Measurements from ENCODE around the gene TULP4. TPM values are rescaled to one million over a fixed set of nuclear protein-coding genes. Genes with fewer than 3 reads are reported as not detected.

The TULP4 gene
- total RNA-seq, 1 donor = 105 TPM

DNA sequence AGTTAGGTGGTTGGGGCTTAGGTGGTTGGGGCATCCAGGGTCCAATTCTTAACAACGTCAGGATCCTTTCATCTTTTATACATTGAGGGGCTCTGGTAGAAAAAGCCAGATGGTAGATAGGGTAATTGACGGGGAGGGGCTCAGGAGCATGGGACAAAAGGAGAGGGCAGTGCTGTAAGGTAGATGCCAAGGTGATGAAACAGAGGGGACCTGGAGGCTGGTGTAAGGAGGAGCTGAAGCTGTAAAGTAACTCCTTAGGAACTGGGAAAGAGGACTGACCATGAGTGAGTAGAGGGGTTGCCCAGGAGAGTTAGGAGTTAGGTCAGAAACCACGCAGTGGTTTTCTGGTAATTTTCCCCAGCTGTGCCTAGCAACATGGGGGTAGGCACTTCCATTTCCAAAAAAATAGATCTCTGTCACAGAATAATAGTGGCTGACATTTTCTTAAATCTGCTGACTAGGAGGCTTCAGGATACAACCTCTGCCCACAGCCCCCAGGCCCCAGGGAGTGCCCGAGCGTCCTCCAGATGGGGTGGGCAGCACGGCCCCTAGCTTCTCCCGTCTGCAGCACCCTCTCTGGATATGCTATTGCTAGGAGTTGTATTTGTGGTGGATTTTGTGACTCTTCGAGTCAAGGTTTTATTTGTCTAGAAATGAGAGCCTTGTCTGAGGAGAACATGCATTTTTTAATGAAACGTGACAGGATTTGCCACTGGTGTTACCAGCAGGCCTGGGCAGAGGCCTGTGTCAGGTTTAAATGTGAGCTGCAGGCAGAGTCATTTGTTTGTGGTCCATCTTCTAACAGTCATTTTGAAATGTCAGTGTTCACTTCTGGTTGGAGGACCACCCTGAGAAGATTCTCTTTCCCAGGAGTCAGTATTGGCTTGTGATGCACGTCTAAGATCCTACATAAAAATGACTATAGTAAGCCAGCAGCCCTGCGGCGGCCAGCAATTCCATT lies 44.6 kb downstream of the TULP4 start:
- Histone ChIP-seq H3K4me3 (ENCODE audit: low read length) (no peak overlapping the region), H3K9me3 (ENCODE audit: low read depth, low read length) (no peaks in the 10 kb centered on the region), H3K27me3 (ENCODE audit: insufficient read depth, low read length) (no peaks in the 10 kb centered on the region), H3K4me1 (ENCODE audit: insufficient read depth, low read length) (peaks cover 9% of the 10 kb centered on the region)

- H3K4me3 ChIP-seq (ENCODE audit: low read length) = no peak overlapping the region
- H3K9me3 ChIP-seq (ENCODE audit: low read depth, low read length) = no peaks in the 10 kb centered on the region
- peaks cover 9% of the 10 kb centered on the region for H3K4me1 ChIP-seq (ENCODE audit: insufficient read depth, low read length)
- H3K27me3 ChIP-seq (ENCODE audit: insufficient read depth, low read length) = no peaks in the 10 kb centered on the region
Observed at GRCh38 chr6:158357570-158358216, 45.4 kb downstream of the TULP4 start.

DNA sequence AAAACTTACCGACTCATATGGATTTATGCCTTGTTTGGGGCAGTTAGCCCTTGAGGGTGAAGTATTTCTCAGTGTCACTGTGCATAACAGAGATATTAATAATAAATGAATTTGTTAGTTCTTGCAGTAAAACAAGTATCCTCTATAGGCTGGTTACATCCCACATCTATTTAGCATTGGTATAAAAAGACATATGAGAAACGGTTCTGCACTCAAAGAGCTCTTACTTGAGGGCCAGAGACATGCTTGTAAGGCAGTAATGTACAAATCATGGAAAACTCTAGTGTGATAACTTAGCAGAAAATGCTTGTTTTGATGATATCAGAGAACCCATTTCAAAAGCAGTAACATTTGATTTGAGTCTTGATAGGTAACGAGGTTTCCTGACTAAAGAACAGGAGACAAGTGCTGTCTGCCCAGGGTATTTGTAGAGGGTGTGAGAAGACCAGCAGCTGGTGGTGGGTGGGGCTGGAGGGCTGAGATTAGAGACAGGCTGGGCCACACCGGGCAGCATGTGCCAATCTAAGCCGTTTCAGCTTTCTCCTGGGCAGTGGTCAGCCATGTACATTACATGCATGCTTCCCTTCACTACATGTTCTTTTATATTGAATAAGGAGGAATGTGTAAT lies 46.3 kb downstream of the TULP4 start:
- Histone ChIP-seq H3K9me3 (ENCODE audit: low read depth, low read length) (no peaks in the 10 kb centered on the region), H3K27me3 (ENCODE audit: insufficient read depth, low read length) (no peaks in the 10 kb centered on the region), H3K4me1 (ENCODE audit: insufficient read depth, low read length) (peaks cover 9% of the 10 kb centered on the region), H3K4me3 (ENCODE audit: low read length) (no peak overlapping the region)

GRCh38 chr6:158361068-158361467 lies 48.8 kb downstream of the TULP4 start:
- H3K27me3 ChIP-seq (ENCODE audit: insufficient read depth, low read length) = no peaks in the 10 kb centered on the region
- peaks cover 9% of the 10 kb centered on the region for H3K4me1 ChIP-seq (ENCODE audit: insufficient read depth, low read length)
- no peaks in the 10 kb centered on the region for H3K9me3 ChIP-seq (ENCODE audit: low read depth, low read length)
- no peak overlapping the region for H3K4me3 ChIP-seq (ENCODE audit: low read length)

- H3K9me3 ChIP-seq (ENCODE audit: low read depth, low read length) = no peaks in the 10 kb centered on the region
- peaks cover 9% of the 10 kb centered on the region for H3K4me1 ChIP-seq (ENCODE audit: insufficient read depth, low read length)
- no peak overlapping the region for H3K4me3 ChIP-seq (ENCODE audit: low read length)
- no peaks in the 10 kb centered on the region for H3K27me3 ChIP-seq (ENCODE audit: insufficient read depth, low read length)
Observed at GRCh38 chr6:158361961-158362669, 49.9 kb downstream of the TULP4 start.

GRCh38 chr6:158366363-158366762 lies 54.1 kb downstream of the TULP4 start:
- Histone ChIP-seq H3K4me1 (ENCODE audit: insufficient read depth, low read length) (no peaks in the 10 kb centered on the region), H3K4me3 (ENCODE audit: low read length) (no peak overlapping the region), H3K27me3 (ENCODE audit: insufficient read depth, low read length) (no peaks in the 10 kb centered on the region), H3K9me3 (ENCODE audit: low read depth, low read length) (no peaks in the 10 kb centered on the region)

- H3K27me3 ChIP-seq (ENCODE audit: insufficient read depth, low read length) = no peaks in the 10 kb centered on the region
- H3K9me3 ChIP-seq (ENCODE audit: low read depth, low read length) = no peaks in the 10 kb centered on the region
- H3K4me1 ChIP-seq (ENCODE audit: insufficient read depth, low read length) = no peaks in the 10 kb centered on the region
- H3K4me3 ChIP-seq (ENCODE audit: low read length) = no peak overlapping the region
Observed at GRCh38 chr6:158367816-158368215, 55.6 kb downstream of the TULP4 start.

DNA sequence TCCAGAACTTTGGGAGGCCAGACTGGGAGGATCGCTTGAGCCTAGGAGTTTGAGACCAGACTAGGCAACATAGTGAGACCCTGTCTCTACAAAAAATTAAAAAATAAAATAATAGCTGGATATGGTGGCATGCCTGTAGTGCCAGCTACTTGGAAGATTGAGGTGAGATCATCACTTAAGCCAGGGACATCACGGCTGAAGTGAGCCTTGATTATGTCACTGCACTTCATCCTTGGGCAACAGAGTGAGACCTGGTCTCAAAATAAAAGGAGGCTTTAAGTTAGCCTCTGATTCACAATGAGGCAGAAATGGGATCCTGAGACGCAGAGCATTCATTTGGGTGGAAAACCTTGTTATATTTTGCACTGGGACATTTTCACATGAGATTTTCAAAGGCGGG lies 57.0 kb downstream of the TULP4 start:
- H3K4me1 ChIP-seq (ENCODE audit: insufficient read depth, low read length) = no peaks in the 10 kb centered on the region

GRCh38 chr6:158370805-158371204 lies 58.5 kb downstream of the TULP4 start:
- Histone ChIP-seq H3K27me3 (ENCODE audit: insufficient read depth, low read length) (no peaks in the 10 kb centered on the region), H3K4me3 (ENCODE audit: low read length) (no peak overlapping the region), H3K9me3 (ENCODE audit: low read depth, low read length) (no peaks in the 10 kb centered on the region), H3K4me1 (ENCODE audit: insufficient read depth, low read length) (no peaks in the 10 kb centered on the region)

More for the DNA sequence above, 57.0 kb downstream of the TULP4 start:
- no peak overlapping the region for H3K4me3 ChIP-seq (ENCODE audit: low read length)
- no peaks in the 10 kb centered on the region for H3K9me3 ChIP-seq (ENCODE audit: low read depth, low read length)
- no peaks in the 10 kb centered on the region for H3K27me3 ChIP-seq (ENCODE audit: insufficient read depth, low read length)

DNA sequence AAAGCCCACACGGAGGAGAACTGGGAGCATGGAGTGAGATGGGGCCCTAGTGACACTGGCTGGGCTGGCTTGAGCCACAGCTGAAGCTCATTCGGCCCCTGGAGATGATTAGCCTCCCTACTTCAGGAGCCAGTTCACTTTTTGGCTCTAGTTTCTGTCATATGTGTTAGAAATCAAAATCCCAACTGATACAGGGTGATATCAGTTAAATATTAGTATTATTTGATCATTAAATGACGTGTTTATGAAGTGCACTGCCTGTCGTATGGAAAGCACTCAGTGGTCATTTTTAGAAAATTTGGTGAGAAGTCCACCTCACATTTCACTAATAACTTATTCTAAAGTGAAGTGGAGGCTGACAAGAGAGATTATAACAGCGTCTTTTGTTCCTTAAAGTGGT lies 59.0 kb downstream of the TULP4 start:
- H3K4me1 ChIP-seq (ENCODE audit: insufficient read depth, low read length) = no peaks in the 10 kb centered on the region

DNA sequence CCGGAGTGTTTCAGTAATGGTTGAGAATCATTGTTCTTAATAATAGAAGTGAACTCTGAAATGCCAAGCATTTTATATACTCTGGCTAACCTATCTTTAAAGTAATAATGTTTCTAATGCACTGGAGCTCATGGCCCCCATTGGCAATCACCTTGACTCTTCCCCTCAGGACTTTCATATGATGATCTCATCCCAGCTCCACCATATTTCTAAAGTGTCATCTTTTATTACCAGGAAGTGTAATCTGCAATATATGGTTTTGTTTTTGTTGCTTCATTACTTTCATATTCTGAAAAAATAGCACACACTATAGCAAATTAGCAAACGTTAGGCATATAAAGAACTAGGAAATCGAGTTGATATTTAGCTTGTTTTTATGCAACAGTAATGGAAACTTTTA lies 60.3 kb downstream of the TULP4 start:
- Histone ChIP-seq H3K9me3 (ENCODE audit: low read depth, low read length) (no peaks in the 10 kb centered on the region), H3K4me1 (ENCODE audit: insufficient read depth, low read length) (no peaks in the 10 kb centered on the region), H3K4me3 (ENCODE audit: low read length) (no peak overlapping the region), H3K27me3 (ENCODE audit: insufficient read depth, low read length) (no peaks in the 10 kb centered on the region)

More for the DNA sequence above, 59.0 kb downstream of the TULP4 start:
- Histone ChIP-seq H3K4me3 (ENCODE audit: low read length) (no peak overlapping the region), H3K27me3 (ENCODE audit: insufficient read depth, low read length) (no peaks in the 10 kb centered on the region), H3K9me3 (ENCODE audit: low read depth, low read length) (no peaks in the 10 kb centered on the region)

- Histone ChIP-seq H3K4me3 (ENCODE audit: low read length) (no peak overlapping the region), H3K9me3 (ENCODE audit: low read depth, low read length) (no peaks in the 10 kb centered on the region), H3K27me3 (ENCODE audit: insufficient read depth, low read length) (no peaks in the 10 kb centered on the region), H3K4me1 (ENCODE audit: insufficient read depth, low read length) (no peaks in the 10 kb centered on the region)
Observed at GRCh38 chr6:158373214-158373613, 60.9 kb downstream of the TULP4 start.

DNA sequence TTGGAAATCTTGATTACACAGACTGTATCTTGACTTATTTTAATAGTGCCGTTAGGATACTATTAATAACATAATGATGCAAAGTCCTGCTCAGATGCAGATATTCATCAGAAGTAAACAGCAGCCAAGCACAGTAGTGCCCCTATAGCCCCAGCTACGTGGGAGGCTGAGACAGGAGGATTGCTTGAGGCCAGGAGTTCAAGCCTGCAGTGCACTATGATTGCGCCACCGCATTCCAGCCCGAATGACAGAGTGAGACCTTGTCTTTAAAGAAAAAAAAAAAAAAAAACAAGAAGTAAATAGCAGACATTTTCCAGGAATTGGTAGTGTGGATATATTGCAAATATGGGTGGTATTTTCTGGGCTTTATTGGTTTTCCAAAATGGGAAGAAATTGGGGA lies 61.8 kb downstream of the TULP4 start:
- no peak overlapping the region for H3K4me3 ChIP-seq (ENCODE audit: low read length)
- no peaks in the 10 kb centered on the region for H3K9me3 ChIP-seq (ENCODE audit: low read depth, low read length)
- H3K27me3 ChIP-seq (ENCODE audit: insufficient read depth, low read length) = no peaks in the 10 kb centered on the region
- H3K4me1 ChIP-seq (ENCODE audit: insufficient read depth, low read length) = no peaks in the 10 kb centered on the region

DNA sequence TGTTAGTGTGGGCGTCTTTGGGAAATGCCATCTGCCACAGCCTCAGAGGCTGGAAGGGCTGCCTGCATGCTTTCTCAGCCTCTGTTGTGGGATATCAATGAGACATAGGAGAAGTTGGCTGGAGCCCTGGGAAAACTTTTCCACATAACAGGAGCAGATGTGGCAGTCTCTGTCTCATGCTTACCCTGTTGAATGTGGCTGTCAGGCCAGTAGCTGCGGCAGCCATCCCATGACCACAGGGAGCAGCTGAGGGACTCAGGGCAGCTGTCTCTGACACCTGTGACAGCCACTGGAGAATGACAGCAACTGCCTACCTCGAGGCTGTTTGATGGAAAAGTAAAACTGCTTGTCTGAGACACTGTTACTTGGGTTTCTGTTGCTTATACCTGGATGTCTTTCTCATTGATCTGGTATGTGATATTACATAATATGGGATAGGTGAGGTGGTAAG lies 64.4 kb downstream of the TULP4 start:
- no peaks in the 10 kb centered on the region for H3K27me3 ChIP-seq (ENCODE audit: insufficient read depth, low read length)
- H3K9me3 ChIP-seq (ENCODE audit: low read depth, low read length) = no peaks in the 10 kb centered on the region
- no peaks in the 10 kb centered on the region for H3K4me1 ChIP-seq (ENCODE audit: insufficient read depth, low read length)
- H3K4me3 ChIP-seq (ENCODE audit: low read length) = no peak overlapping the region

DNA sequence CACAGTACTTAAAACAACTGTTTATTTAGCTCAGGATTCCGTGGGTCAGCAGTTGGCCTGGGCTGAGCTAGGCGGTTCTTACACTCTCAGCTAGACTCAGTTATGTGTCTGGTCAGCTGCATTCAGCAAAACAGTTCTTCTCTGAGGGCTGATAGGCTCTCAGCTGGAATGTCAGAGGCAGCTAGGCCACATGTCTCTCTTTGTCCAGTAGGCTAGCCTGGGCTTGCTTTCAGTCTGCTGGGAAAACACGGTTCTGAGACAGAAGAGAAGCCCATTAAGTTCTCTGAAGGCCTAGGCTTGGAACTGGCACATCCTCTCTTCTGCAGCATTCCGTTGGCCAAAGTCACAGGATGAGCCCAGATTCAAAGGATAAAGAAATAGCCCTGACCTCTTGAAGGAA lies 65.6 kb downstream of the TULP4 start:
- no peaks in the 10 kb centered on the region for H3K27me3 ChIP-seq (ENCODE audit: insufficient read depth, low read length)
- no peaks in the 10 kb centered on the region for H3K9me3 ChIP-seq (ENCODE audit: low read depth, low read length)
- H3K4me1 ChIP-seq (ENCODE audit: insufficient read depth, low read length) = no peaks in the 10 kb centered on the region
- H3K4me3 ChIP-seq (ENCODE audit: low read length) = no peak overlapping the region
